Body of pancreas (tissue), 4 donors: ENCODE data around the gene BCKDHB.

Experiments used
- POLR2A ChIP-seq, 3 donors: fragments of 450-650 bp; IDR thresholded peaks; one replicate each; pipeline ENCODE4 v1.6.1; 2016; ENCODE audit warnings: antibody characterized with exemption in 3 of 3, mild to moderate bottlenecking in 2 of 3
- TF ChIP-seq, protein P1 (sequence below), 7 experiments: fragments of 450-650 bp in 4 of 7; fragments of 200-600 bp in 3 of 7; sonication (generic) in 3 of 7; IDR thresholded peaks; one replicate each; pipeline ENCODE4 v1.5.1; 2016 to 2019; ENCODE audit warnings: antibody characterized with exemption in 7 of 7

DNA sequence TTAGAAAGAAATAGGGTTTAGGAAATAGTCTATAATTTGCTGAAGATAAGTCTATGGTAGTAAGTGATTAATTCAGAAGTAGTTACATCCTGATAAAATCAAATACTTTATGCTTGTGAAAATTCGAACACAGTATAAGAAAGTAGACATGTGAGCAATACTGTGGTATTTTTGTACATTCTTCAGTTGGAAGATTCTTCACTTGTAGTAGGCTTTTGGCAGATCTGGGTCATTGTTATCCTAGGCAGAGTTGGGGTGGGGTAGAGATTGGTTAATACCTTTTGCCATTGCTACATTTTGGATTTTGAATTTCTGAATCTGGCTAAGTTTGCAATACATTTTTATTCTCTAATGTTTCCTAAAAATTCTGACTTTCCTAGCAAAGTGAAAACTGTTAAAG, 197.5 kb downstream of the BCKDHB start:
- TF ChIP-seq, protein P1, sequence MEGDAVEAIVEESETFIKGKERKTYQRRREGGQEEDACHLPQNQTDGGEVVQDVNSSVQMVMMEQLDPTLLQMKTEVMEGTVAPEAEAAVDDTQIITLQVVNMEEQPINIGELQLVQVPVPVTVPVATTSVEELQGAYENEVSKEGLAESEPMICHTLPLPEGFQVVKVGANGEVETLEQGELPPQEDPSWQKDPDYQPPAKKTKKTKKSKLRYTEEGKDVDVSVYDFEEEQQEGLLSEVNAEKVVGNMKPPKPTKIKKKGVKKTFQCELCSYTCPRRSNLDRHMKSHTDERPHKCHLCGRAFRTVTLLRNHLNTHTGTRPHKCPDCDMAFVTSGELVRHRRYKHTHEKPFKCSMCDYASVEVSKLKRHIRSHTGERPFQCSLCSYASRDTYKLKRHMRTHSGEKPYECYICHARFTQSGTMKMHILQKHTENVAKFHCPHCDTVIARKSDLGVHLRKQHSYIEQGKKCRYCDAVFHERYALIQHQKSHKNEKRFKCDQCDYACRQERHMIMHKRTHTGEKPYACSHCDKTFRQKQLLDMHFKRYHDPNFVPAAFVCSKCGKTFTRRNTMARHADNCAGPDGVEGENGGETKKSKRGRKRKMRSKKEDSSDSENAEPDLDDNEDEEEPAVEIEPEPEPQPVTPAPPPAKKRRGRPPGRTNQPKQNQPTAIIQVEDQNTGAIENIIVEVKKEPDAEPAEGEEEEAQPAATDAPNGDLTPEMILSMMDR (IDR thresholded peaks at IDR 0.05), result no peak
- no peak for TF ChIP-seq POLR2A (IDR thresholded peaks at IDR 0.05)
